Measurements from ENCODE around the gene DNAI1.

DNA sequence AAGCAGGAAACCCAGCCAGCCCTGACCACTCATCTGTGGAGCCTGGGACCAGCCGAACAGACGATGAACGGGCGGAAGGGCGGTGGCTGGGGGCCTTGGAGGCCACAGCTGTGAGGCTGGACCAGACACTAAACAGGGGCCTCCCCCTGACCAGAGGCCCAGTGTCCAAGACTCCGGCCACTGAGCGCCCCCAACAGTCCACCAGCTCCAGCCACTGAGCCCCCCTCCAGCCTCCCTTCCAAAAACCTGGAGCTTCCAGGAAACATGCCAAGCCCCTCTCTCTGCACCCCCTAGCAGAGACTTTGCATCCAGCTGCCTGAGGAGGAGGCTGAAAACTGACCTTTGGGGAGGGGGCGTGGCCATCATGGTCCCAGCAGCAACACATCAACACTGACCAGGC lies 107.7 kb downstream of the DNAI1 start:
- TF ChIP-seq, protein P1, sequence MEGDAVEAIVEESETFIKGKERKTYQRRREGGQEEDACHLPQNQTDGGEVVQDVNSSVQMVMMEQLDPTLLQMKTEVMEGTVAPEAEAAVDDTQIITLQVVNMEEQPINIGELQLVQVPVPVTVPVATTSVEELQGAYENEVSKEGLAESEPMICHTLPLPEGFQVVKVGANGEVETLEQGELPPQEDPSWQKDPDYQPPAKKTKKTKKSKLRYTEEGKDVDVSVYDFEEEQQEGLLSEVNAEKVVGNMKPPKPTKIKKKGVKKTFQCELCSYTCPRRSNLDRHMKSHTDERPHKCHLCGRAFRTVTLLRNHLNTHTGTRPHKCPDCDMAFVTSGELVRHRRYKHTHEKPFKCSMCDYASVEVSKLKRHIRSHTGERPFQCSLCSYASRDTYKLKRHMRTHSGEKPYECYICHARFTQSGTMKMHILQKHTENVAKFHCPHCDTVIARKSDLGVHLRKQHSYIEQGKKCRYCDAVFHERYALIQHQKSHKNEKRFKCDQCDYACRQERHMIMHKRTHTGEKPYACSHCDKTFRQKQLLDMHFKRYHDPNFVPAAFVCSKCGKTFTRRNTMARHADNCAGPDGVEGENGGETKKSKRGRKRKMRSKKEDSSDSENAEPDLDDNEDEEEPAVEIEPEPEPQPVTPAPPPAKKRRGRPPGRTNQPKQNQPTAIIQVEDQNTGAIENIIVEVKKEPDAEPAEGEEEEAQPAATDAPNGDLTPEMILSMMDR (IDR thresholded peaks at IDR 0.05 in 8 of 11, conservative IDR thresholded peaks at IDR 0.05 in 3 of 11): no peak
- TF ChIP-seq POLR2A (IDR thresholded peaks at IDR 0.05): no peak
